ENCODE data around the gene FYN.

The FYN gene

DNA sequence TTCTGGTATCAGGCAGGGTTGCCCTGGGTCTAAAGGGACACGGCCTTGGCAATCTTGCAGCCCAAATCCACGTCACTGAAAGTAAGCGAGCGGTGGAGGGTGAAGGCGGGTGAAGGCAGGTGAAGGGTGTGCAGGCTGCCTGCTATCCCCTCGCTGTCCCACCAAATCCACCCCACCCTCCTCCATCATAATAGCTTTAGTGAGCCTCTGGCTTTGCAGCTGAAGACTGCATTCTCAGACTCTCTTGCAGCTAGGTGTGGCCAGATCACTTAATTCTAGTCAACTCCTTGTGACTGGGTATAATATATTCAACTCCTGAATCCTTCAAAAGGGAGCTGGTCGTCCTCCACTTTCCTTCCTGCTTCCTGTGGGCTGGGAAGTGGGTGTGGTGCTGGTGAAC lies 140.9 kb downstream of the FYN start:
- in situ Hi-C loops (cut with MboI; ENCODE audit: low pct_unique_long_range_greater_than_20kb, low sequenced_read_pairs, unreplicated experiment) = no loop called here
- TF ChIP-seq, protein P1, sequence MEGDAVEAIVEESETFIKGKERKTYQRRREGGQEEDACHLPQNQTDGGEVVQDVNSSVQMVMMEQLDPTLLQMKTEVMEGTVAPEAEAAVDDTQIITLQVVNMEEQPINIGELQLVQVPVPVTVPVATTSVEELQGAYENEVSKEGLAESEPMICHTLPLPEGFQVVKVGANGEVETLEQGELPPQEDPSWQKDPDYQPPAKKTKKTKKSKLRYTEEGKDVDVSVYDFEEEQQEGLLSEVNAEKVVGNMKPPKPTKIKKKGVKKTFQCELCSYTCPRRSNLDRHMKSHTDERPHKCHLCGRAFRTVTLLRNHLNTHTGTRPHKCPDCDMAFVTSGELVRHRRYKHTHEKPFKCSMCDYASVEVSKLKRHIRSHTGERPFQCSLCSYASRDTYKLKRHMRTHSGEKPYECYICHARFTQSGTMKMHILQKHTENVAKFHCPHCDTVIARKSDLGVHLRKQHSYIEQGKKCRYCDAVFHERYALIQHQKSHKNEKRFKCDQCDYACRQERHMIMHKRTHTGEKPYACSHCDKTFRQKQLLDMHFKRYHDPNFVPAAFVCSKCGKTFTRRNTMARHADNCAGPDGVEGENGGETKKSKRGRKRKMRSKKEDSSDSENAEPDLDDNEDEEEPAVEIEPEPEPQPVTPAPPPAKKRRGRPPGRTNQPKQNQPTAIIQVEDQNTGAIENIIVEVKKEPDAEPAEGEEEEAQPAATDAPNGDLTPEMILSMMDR (IDR thresholded peaks at IDR 0.05; ENCODE audit: extremely low read depth, insufficient read depth, missing control alignments) = no peak
- no peak for DNase-seq (ENCODE audit: low spot score)

DNA sequence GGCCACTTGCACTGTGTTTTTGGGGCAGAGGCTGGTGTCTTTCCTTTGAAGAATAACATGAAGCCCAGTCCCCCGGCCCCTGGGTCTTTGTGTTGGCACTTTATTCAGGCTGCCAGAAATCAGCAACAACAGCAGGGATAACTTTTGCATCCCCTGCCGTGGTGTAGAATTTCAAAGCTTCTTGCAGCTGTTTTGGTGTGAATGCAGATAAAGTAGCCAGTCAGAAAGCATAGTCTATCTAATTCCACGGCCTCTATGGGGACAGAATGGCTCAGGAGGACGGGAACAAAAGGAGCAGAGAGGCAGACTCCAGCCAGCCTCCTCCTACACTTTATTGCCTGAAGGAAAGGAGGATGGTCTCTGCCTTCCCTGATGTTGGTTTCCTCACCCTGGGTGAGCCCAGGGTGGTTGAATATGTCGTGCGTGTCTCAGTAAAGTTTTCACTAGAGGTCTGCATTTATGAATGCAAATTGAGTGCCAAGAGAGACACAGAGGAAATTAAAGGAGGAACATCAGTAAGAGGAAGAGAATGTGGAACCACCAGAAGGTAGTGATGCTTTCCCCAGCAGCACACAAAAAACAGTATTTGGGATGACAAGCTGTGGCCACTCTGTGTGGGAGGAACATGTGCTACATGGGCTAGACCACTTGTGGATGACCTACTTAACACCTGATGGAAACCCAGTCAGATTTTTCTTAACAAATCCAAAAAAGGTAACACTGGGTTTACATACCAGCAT lies 141.6 kb downstream of the FYN start:
- in situ Hi-C loops (cut with MboI; ENCODE audit: low pct_unique_long_range_greater_than_20kb, low sequenced_read_pairs, unreplicated experiment) = no loop called here
- DNase-seq (ENCODE audit: low spot score) = no peak
- TF ChIP-seq, protein P1 (IDR thresholded peaks at IDR 0.05; ENCODE audit: extremely low read depth, insufficient read depth, missing control alignments) = no peak

DNA sequence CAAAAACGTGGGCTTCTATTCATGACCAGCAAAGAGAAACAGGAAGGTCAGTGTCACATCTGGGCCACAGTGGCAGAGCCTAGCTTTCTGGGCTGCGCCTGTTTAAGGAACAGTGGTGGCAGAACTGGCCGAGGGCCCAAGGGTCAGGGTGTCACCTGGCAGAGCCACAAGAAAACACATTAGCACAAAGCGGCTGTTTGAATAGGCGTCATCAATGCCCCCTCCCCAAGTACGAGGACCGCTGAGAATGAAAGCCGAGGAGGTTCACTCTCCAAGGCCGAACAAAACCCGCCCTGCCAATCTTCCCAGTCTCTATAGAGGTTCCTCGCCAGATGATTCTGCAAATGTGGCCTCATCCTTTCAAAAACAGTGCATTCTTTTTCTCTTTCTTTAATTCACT lies 142.4 kb downstream of the FYN start:
- in situ Hi-C loops (cut with MboI; ENCODE audit: low pct_unique_long_range_greater_than_20kb, low sequenced_read_pairs, unreplicated experiment) = no loop called here
- TF ChIP-seq, protein P1 (IDR thresholded peaks at IDR 0.05; ENCODE audit: extremely low read depth, insufficient read depth, missing control alignments) = no peak
- no peak for DNase-seq (ENCODE audit: low spot score)

DNA sequence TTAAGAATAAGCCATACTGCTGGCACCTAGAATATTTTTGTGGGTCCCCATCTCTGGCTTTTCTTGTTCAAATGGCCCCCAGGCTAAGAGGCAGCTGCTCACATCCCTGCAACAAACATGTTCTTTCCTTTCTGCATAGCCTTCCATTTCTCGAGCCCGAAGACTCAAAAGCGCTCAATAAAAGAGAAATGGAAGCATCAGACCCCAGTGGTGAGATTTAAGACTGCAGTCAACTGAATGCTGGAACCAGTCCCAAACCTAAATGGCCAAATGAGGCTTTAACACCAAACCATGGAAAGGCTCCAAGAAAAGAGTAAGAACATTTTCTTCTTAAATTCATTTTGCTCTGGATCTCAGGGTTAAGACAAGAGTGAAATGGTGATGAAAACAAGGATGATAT lies 145.4 kb downstream of the FYN start:
- in situ Hi-C loops (cut with MboI; ENCODE audit: low pct_unique_long_range_greater_than_20kb, low sequenced_read_pairs, unreplicated experiment) = no loop called here
- DNase-seq (ENCODE audit: low spot score) = no peak
- TF ChIP-seq, protein P1 (IDR thresholded peaks at IDR 0.05; ENCODE audit: extremely low read depth, insufficient read depth, missing control alignments) = no peak

DNA sequence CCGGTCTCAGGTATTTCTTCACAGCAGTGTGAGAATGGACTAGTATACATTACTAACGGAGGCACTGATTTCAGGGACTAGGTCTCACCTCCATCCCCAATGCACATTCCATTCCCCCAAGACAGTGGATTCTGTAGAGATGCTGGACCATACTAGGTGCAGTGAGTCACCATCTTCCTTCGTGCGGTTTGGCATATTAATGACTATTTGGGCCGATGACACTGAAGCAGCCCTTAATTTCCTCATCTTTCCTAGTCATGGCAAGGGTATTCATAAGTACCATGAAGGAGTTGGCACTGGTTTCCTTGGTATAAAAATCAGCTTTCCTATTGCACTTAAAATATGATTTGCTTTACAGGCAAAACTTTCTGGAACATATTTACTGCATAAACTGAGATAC lies 146.2 kb downstream of the FYN start:
- in situ Hi-C loops (cut with MboI; ENCODE audit: low pct_unique_long_range_greater_than_20kb, low sequenced_read_pairs, unreplicated experiment) = no loop called here
- no peak for DNase-seq (ENCODE audit: low spot score)
- TF ChIP-seq, protein P1 (IDR thresholded peaks at IDR 0.05; ENCODE audit: extremely low read depth, insufficient read depth, missing control alignments) = no peak

DNA sequence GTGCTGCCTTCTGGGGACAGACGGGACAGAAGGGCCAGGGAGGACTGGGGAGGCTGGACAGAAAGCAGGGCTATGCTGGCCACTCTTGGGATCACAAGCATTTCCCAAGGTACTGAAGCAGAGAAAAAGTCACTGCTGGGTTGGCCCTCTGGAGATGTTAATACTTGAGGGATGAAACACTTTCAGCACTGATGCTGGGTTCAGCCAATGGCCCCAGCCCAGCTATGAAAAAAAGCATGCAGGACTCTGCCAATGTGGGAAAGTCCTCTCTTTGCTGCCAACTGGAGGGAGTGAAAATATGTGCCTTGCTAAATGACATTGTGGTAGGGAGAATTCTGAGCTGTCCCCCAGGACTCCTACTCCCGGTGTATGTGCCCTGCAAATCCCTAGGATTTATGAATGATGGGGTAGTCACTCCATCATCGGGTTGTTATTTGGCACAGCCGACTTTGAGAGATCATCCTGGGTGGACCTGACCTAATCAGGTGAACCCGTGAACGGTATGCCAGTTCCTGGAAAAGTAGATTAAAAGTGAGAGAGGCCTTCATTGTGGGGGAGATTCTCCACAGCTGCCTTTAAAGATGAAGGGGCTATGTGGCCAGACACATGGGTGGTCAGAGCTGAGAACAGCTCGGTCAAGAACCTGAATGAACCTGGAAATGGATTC lies 147.7 kb downstream of the FYN start:
- no peak for DNase-seq (ENCODE audit: low spot score)
- in situ Hi-C loops (cut with MboI; ENCODE audit: low pct_unique_long_range_greater_than_20kb, low sequenced_read_pairs, unreplicated experiment) = no loop called here
- TF ChIP-seq, protein P1 (IDR thresholded peaks at IDR 0.05; ENCODE audit: extremely low read depth, insufficient read depth, missing control alignments) = no peak
